HG03064 (cell line): ENCODE measurements around the gene NCF4.

Experiments
- ATAC-seq: cut with Tn5 transposase; IDR thresholded peaks from one replicate; pipeline ENCODE4 v1.9.1; 2021; ENCODE audit warnings: low read depth; ENCODE audit not compliant: unreplicated experiment

The NCF4 gene

DNA sequence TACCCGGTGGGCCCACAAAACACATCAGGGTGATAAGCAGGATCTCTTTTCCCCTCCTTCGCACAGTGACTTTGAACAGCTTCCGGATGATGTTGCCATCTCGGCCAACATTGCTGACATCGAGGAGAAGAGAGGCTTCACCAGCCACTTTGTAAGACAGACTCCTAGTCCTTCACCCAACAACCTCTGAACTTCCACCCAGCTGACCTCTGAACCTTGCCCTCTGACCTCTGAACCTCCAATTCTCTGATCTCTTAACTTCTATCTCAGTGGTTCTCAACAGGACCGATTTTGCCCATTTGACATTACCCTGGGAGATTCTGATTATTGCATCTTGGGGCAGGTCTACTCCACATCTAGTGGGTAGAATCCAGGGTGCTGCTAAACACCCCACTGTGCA lies 3.2 kb downstream of the NCF4 start:
- ATAC-seq = no peak

- ATAC-seq = no peak
These were observed 3.8 kb downstream of the NCF4 start for GRCh38 chr22:36864454-36865215.

GRCh38 chr22:36865346-36865745 lies 4.5 kb downstream of the NCF4 start:
- ATAC-seq = no peak

DNA sequence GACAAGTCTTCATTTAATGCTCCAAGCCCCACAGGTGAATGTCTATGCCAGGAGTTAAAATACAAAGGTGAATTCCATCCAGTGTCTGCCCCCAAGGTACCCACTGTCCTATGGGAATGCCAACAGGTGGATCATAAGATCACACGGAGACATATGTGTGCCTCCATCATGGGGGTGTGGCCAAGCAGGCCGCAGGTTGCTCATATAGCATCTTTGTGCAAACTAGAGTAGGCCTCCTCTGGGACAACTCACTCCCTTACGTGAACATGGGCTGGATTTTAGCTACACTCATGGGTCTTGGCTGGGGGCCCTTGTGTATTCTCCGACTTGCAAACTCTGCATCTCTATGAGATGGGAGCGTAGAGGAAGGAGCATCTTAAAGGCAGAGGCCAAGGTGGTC lies 6.9 kb downstream of the NCF4 start:
- ATAC-seq = no peak

DNA sequence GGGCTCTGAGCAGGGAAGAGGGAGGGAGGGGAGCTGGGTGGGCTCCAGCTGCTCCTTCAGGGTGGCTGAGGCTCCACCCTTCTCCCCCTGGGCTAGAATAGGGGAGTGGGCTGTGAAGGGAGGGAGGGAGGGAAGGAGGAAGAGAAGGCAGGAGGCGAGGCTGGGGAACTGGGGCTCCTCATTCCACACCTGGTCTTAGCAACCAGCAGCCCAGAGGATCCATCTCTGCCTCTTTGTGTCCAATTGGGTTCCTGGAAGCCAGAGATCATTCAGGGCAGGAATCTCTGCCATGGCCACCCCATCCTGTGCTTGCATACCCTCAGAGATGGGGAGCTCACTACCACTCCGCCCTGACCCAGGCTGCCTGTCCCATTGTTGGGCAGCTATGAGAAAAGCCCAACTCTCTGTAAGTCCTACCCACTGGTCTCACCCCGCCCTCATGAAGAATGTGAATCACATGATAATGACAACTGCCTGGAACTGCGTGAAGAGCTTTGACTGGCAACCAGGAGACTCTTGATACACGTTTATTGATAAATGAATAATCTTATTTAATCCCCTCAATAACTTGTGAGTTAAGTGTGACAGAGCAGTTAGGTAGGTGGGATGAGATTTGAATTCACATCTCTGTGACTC lies 7.9 kb downstream of the NCF4 start:
- ATAC-seq = no peak

DNA sequence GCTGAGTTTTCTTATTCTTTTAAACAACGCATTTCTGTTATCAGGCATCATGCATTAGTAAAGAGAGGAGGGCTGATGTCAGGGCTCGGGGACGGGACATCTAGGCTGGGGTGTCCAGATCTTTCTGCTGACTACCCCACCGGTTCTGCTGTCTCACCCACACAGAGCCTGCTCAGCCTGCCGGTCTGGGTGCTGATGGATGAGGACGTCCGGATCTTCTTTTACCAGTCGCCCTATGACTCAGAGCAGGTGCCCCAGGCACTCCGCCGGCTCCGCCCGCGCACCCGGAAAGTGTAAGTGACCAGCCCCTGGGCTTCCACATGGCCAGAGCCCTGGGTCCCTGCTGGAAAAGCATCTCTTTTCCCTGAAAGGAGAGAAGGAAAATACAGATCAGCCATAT lies 9.4 kb downstream of the NCF4 start:
- ATAC-seq = no peak

DNA sequence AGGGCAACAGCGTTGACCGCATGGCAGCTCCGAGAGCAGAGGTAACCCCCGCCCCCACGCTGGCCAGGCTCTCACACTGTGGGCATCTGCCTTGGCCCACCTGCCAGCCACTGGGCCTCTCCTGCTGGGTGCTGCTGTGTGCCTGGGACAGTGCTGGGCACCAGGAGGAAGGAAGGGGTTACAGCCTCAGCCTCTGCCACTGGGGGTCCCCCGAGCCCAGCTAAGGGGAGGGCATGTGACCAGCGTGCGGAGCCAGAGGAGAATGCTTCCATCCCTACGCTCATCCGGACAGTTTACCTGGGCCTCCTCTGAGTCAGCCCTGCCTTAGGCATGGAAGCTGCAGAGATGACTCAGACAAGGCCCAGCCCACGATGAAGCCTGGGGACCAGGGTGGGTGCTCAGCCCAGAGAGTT lies 10.9 kb downstream of the NCF4 start:
- no peak for ATAC-seq

- no peak for ATAC-seq
These were observed 11.3 kb downstream of the NCF4 start for GRCh38 chr22:36872084-36872483.

- no peak for ATAC-seq
These were observed 12.2 kb downstream of the NCF4 start for GRCh38 chr22:36872866-36873498.

DNA sequence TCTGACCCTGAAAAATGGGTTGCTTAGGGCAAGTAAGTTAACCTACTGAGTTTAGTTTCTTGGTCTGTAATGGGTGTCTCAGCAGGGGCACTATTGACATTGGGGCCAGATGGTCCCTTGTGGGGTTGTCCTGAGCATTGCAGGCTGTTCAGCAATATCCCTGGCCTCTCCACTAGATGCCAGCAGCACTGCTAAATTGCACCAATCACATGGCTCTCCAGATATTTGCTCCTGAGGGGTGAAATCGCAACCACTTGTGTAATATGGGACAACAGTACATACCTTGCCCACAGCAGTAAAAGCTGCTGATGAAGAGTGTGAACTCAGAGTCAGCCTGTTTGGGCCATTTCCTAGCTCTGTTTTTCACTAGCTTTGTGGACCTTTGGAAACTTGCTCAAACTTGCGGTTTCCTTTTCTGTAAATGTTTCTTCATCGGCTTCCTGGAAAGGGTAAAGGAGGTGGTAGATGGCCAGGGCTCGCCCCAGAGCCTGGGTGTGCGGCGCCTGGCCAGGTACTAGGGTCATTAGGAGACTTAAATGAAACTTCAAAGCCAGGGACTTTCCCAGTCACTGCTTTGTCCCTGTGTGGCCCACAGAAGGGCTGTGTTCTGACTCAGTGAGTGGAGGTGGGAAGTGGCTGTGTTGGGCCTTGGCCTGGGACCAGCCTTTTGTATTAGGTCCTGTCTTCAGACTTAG lies 13.0 kb downstream of the NCF4 start:
- no peak for ATAC-seq

GRCh38 chr22:36874309-36874696 lies 13.5 kb downstream of the NCF4 start:
- no peak for ATAC-seq

- no peak for ATAC-seq
These were observed 13.9 kb downstream of the NCF4 start for GRCh38 chr22:36874736-36875135.

DNA sequence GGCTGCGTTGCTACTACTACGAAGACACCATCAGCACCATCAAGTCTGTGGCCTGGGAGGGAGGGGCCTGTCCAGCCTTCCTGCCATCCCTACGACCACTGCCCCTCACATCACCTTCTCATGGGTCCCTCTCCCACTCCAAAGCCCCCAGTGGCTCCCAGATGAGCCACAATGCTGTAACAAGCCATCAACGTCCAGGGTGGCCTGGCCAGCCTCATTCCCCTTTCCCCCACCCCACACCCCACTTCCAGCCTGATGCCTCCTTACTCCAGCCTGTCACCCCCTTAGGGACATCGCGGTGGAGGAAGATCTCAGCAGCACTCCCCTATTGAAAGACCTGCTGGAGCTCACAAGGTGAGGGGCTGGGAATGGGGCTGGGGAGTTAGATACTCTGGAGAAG lies 14.9 kb downstream of the NCF4 start:
- no peak for ATAC-seq

- no peak for ATAC-seq
These were observed 19.0 kb downstream of the NCF4 start for GRCh38 chr22:36879775-36880174.

DNA sequence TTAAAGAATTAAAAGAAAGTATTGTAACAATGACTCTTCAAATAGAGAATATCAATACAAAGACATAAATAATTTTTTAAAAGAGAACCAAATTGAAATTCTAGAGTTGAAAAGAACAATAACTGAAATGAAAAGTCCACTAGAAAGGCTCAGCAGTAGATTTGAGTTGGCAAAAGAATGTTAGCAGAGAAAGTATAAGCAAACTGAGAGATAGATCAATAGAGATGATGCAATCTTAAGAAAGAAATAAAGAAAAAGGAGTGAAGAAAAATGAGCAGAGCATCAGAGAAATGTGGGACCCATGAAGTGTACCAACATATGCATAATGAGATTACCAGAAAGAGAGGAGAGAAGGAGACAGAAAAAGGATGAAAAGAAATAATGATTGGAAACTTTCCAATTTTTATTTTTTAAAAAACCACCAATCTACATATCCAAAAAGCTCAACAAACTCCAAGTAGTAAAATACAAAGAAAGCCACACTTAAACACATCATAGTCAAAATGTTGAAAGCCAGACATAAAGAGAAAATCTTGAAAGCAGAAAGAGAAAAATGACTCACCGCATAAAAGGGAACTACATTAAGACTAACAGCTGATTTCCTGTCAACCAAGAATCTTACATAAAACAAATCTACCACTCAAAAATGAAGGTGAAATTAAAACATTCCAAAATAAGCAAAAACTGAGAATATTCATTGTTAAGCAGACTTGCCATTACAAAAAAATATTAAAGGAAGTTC lies 20.9 kb downstream of the NCF4 start:
- no peak for ATAC-seq

GRCh38 chr22:36884349-36885158 lies 23.7 kb downstream of the NCF4 start:
- ATAC-seq = no peak

GRCh38 chr22:36885474-36885873 lies 24.7 kb downstream of the NCF4 start:
- ATAC-seq = no peak

DNA sequence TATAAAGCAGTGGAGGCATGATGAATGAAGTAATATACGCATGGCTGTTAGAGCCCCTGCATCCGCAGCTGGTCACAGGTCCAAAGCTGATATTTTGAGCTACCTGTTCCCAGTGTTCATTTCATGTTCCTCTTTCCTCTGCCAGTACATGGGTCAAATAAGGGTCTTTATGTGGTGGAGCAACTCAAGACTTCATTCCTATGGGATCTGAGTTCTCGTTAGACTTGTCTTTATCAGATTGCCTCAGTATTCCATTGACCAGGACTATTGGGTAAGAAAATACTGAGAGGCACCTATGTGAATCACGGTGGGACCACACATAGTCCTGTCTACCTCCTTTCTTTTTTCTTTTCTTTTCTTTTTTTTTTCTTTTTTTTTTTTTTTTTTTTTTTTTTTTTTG lies 25.2 kb downstream of the NCF4 start:
- ATAC-seq = no peak

DNA sequence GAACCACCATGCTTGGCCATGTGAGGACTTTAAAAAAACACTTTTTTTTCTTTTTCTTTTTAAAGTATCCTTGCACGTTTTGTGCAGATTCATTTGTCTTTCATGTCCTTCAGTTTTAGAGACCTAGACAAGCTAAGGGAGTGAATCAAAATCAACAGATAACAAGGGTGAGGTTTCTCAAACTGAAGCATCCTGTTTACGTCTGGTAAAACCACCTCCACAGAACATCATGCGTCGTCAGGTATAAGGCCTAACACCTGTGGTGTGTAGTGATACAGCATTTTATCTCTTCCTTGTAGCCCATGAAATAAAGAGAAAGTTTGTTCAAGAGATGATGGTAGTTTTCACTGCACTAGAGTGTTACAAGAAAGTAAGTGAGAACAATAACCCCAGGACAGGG lies 26.4 kb downstream of the NCF4 start:
- no peak for ATAC-seq

DNA sequence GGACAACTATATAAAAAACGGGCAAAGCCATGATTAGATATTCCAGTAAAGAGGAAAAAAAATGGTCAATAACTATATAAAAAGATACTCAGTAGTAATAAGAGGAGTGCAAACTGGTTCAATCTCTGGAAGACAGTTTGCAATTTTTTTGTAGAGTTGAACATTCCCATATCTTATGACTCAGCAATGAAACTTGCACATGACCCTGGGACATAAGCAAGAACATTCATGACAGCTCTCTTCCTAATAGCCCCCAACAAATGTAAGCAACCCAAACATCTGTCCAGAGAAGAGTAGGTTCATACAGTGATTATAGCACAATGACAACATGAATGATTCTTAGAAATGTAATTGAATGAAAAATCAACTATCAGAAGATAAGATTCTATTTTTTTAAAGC lies 30.8 kb downstream of the NCF4 start:
- ATAC-seq = no peak
